ENCODE data around the gene TTYH2. TPM values are rescaled to one million over a fixed set of nuclear protein-coding genes. Genes with fewer than 3 reads are reported as not detected.

TTYH2 gene
- total and polyA plus RNA-seq, 10 of the 15 experiments (the other 5 are each of a cell fraction or from before 2014, with no cell fraction given): 0.26 to 25.2 (median 6.6) TPM

DNA sequence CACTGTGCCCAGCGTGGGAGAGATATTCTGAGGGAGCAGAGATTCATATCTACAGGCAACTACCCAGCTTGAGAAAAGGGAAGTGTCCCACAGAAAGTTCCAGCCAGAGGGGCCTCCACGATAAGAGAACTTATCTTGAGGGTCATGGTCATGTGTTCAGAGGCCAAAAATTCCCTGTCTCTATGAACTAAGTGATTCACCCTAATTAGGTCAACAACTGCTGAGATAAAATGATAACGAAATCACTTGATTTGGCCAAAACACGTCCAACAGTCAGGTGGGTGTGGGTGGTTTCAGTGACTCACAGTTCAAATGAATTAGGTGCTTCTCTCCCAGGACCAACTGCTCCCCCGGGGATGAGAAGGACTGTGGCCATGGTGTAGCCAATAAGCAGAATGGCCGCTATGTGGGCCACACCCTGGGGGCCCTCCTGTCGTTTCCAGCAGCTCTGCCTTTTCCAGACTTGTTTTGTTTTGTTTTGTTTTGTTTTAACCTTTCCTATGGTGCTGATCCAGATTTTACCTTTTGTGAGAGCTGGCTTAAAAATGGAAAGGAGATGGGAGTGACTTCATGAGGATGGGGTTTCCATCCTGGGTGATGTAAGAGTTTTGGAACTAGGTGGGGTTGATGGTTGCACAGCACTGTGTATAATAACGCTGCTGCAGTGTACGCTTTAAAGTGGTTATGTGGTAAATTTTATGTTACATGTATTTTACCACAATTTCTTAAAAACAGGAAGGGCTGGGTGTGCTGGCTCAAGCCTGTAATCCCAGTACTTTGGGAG, 69.4 kb downstream of the TTYH2 start (continued):
- TF ChIP-seq, protein P1, sequence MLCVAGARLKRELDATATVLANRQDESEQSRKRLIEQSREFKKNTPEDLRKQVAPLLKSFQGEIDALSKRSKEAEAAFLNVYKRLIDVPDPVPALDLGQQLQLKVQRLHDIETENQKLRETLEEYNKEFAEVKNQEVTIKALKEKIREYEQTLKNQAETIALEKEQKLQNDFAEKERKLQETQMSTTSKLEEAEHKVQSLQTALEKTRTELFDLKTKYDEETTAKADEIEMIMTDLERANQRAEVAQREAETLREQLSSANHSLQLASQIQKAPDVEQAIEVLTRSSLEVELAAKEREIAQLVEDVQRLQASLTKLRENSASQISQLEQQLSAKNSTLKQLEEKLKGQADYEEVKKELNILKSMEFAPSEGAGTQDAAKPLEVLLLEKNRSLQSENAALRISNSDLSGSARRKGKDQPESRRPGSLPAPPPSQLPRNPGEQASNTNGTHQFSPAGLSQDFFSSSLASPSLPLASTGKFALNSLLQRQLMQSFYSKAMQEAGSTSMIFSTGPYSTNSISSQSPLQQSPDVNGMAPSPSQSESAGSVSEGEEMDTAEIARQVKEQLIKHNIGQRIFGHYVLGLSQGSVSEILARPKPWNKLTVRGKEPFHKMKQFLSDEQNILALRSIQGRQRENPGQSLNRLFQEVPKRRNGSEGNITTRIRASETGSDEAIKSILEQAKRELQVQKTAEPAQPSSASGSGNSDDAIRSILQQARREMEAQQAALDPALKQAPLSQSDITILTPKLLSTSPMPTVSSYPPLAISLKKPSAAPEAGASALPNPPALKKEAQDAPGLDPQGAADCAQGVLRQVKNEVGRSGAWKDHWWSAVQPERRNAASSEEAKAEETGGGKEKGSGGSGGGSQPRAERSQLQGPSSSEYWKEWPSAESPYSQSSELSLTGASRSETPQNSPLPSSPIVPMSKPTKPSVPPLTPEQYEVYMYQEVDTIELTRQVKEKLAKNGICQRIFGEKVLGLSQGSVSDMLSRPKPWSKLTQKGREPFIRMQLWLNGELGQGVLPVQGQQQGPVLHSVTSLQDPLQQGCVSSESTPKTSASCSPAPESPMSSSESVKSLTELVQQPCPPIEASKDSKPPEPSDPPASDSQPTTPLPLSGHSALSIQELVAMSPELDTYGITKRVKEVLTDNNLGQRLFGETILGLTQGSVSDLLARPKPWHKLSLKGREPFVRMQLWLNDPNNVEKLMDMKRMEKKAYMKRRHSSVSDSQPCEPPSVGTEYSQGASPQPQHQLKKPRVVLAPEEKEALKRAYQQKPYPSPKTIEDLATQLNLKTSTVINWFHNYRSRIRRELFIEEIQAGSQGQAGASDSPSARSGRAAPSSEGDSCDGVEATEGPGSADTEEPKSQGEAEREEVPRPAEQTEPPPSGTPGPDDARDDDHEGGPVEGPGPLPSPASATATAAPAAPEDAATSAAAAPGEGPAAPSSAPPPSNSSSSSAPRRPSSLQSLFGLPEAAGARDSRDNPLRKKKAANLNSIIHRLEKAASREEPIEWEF (IDR thresholded peaks at IDR 0.05; ENCODE audit: insufficient replicate concordance, low read depth, low read length): peak; percentile 56
- TF ChIP-seq RAD51 (IDR thresholded peaks at IDR 0.05) (peak; percentile 79), SRF (IDR thresholded peaks at IDR 0.05; ENCODE audit: low read depth in 2 of 2, low read length in 2 of 2) (peak in 1 of 2 experiments; percentile 30; a peak in 1 of 4 replicates), IRF4 (IDR thresholded peaks at IDR 0.05; ENCODE audit: low read depth, low read length) (peak; percentile 17; the same call in 1 of the 2 replicates), YY1 (IDR thresholded peaks at IDR 0.05; ENCODE audit: low read depth, low read length) (no peak; the same call in 1 of the 2 replicates), HDAC6 (IDR thresholded peaks at IDR 0.05; ENCODE audit: unreplicated experiment) (no peak), NR2C2 (IDR thresholded peaks at IDR 0.05; ENCODE audit: borderline replicate concordance, control insufficient read depth, insufficient read length, low read depth) (no peak), CBFB (IDR thresholded peaks at IDR 0.05; ENCODE audit: low read depth) (peak; percentile 90), POLR2AphosphoS5 (IDR thresholded peaks at IDR 0.05; ENCODE audit: low read length) (no peak), RFX5 (IDR thresholded peaks at IDR 0.05; ENCODE audit: low read depth, low read length) (no peak), POLR2A (IDR thresholded peaks at IDR 0.05; ENCODE audit: low read depth, low read length) (no peak), ZZZ3 (IDR thresholded peaks at IDR 0.05; ENCODE audit: control insufficient read depth, insufficient read length, low read depth) (no peak), HCFC1 (IDR thresholded peaks at IDR 0.05; ENCODE audit: low read length) (no peak), E2F4 (IDR thresholded peaks at IDR 0.05; ENCODE audit: low read depth, low read length) (no peak), PML (IDR thresholded peaks at IDR 0.05; ENCODE audit: low read length) (peak; percentile 52; the same call in 1 of the 2 replicates), BMI1 (IDR thresholded peaks at IDR 0.05; ENCODE audit: borderline replicate concordance) (no peak), HDGF (IDR thresholded peaks at IDR 0.05) (no peak), KAT2A (conservative IDR thresholded peaks at IDR 0.05; ENCODE audit: control insufficient read depth, low read depth, low read length) (no peak)
- TF ChIP-seq, protein P2, sequence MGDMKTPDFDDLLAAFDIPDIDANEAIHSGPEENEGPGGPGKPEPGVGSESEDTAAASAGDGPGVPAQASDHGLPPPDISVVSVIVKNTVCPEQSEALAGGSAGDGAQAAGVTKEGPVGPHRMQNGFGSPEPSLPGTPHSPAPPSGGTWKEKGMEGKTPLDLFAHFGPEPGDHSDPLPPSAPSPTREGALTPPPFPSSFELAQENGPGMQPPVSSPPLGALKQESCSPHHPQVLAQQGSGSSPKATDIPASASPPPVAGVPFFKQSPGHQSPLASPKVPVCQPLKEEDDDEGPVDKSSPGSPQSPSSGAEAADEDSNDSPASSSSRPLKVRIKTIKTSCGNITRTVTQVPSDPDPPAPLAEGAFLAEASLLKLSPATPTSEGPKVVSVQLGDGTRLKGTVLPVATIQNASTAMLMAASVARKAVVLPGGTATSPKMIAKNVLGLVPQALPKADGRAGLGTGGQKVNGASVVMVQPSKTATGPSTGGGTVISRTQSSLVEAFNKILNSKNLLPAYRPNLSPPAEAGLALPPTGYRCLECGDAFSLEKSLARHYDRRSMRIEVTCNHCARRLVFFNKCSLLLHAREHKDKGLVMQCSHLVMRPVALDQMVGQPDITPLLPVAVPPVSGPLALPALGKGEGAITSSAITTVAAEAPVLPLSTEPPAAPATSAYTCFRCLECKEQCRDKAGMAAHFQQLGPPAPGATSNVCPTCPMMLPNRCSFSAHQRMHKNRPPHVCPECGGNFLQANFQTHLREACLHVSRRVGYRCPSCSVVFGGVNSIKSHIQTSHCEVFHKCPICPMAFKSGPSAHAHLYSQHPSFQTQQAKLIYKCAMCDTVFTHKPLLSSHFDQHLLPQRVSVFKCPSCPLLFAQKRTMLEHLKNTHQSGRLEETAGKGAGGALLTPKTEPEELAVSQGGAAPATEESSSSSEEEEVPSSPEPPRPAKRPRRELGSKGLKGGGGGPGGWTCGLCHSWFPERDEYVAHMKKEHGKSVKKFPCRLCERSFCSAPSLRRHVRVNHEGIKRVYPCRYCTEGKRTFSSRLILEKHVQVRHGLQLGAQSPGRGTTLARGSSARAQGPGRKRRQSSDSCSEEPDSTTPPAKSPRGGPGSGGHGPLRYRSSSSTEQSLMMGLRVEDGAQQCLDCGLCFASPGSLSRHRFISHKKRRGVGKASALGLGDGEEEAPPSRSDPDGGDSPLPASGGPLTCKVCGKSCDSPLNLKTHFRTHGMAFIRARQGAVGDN (IDR thresholded peaks at IDR 0.05): no peak; the same call in 1 of the 2 replicates
- TF ChIP-seq, protein P3, sequence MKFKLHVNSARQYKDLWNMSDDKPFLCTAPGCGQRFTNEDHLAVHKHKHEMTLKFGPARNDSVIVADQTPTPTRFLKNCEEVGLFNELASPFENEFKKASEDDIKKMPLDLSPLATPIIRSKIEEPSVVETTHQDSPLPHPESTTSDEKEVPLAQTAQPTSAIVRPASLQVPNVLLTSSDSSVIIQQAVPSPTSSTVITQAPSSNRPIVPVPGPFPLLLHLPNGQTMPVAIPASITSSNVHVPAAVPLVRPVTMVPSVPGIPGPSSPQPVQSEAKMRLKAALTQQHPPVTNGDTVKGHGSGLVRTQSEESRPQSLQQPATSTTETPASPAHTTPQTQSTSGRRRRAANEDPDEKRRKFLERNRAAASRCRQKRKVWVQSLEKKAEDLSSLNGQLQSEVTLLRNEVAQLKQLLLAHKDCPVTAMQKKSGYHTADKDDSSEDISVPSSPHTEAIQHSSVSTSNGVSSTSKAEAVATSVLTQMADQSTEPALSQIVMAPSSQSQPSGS (IDR thresholded peaks at IDR 0.05; ENCODE audit: low read length): peak; percentile 71

All from GM12878 (cell line).